ENCODE results near the gene RASSF3.
A peak's percentile ranks its signal among the peaks of the same experiment; 100 is the strongest.

Gene RASSF3

GRCh38 chr12:64569923-64570691, 40.2 kb upstream of the RASSF3 start:
- TF ChIP-seq RARB (CRISPR knock-in tag; IDR thresholded peaks at IDR 0.05): no peak
- ATAC-seq: peak; percentile 16; the same call in 1 of the 3 replicates

- TF ChIP-seq CREB5 (CRISPR knock-in tag; IDR thresholded peaks at IDR 0.05; ENCODE audit: low read depth) (no peak), ARNTL (CRISPR knock-in tag; IDR thresholded peaks at IDR 0.05; ENCODE audit: borderline replicate concordance, low read depth) (no peak), BACH2 (CRISPR knock-in tag; IDR thresholded peaks at IDR 0.05; ENCODE audit: borderline replicate concordance) (no peak), ESRRG (CRISPR knock-in tag; IDR thresholded peaks at IDR 0.05) (no peak), TOX (CRISPR knock-in tag; IDR thresholded peaks at IDR 0.05; ENCODE audit: borderline replicate concordance) (no peak), TCF4 (CRISPR knock-in tag; IDR thresholded peaks at IDR 0.05; ENCODE audit: borderline replicate concordance) (no peak), GLIS3 (CRISPR knock-in tag; IDR thresholded peaks at IDR 0.05) (no peak), ZFP30 (CRISPR knock-in tag; IDR thresholded peaks at IDR 0.05) (no peak), ZFP3 (CRISPR knock-in tag; IDR thresholded peaks at IDR 0.05) (no peak), CSDC2 (CRISPR knock-in tag; IDR thresholded peaks at IDR 0.05) (no peak), RARB (CRISPR knock-in tag; IDR thresholded peaks at IDR 0.05) (no peak), ZNF70 (CRISPR knock-in tag; IDR thresholded peaks at IDR 0.05) (no peak), POU6F1 (CRISPR knock-in tag; IDR thresholded peaks at IDR 0.05; ENCODE audit: borderline replicate concordance, low read depth) (no peak), PATZ1 (CRISPR knock-in tag; IDR thresholded peaks at IDR 0.05; ENCODE audit: borderline replicate concordance) (no peak), ZC3H10 (CRISPR knock-in tag; IDR thresholded peaks at IDR 0.05) (no peak), ISL1 (CRISPR knock-in tag; IDR thresholded peaks at IDR 0.05) (no peak), PPARA (CRISPR knock-in tag; IDR thresholded peaks at IDR 0.05; ENCODE audit: borderline replicate concordance) (no peak), OSR1 (CRISPR knock-in tag; IDR thresholded peaks at IDR 0.05) (no peak)
- no peak for ATAC-seq
Measured at GRCh38 chr12:64571411-64571810, 38.9 kb upstream of the RASSF3 start.

- ATAC-seq: no peak
- no peak for TF ChIP-seq ZFP3 (CRISPR knock-in tag; IDR thresholded peaks at IDR 0.05)
- no peak for TF ChIP-seq POU6F1 (CRISPR knock-in tag; IDR thresholded peaks at IDR 0.05; ENCODE audit: borderline replicate concordance, low read depth)
- TF ChIP-seq ARNTL (CRISPR knock-in tag; IDR thresholded peaks at IDR 0.05; ENCODE audit: borderline replicate concordance, low read depth): no peak
- TF ChIP-seq GLIS3 (CRISPR knock-in tag; IDR thresholded peaks at IDR 0.05): no peak
- TF ChIP-seq ZNF70 (CRISPR knock-in tag; IDR thresholded peaks at IDR 0.05): no peak
- no peak for TF ChIP-seq ZC3H10 (CRISPR knock-in tag; IDR thresholded peaks at IDR 0.05)
- TF ChIP-seq TOX (CRISPR knock-in tag; IDR thresholded peaks at IDR 0.05; ENCODE audit: borderline replicate concordance): no peak
- no peak for TF ChIP-seq PATZ1 (CRISPR knock-in tag; IDR thresholded peaks at IDR 0.05; ENCODE audit: borderline replicate concordance)
- no peak for TF ChIP-seq ZFP30 (CRISPR knock-in tag; IDR thresholded peaks at IDR 0.05)
- no peak for TF ChIP-seq SNAI2 (CRISPR knock-in tag; IDR thresholded peaks at IDR 0.05)
- no peak for TF ChIP-seq ESRRG (CRISPR knock-in tag; IDR thresholded peaks at IDR 0.05)
- no peak for TF ChIP-seq TSHZ2 (CRISPR knock-in tag; IDR thresholded peaks at IDR 0.05)
Measured at GRCh38 chr12:64572241-64572640, 38.1 kb upstream of the RASSF3 start.

All from SK-N-SH treated with all-trans-retinoic acid at 6 μM for 48 hours (cell line).